Measurements from ENCODE around the gene VTI1A. TPM values are rescaled to one million over a fixed set of nuclear protein-coding genes. Genes with fewer than 3 reads are reported as not detected.
"Not testable (repeated sequence)": the region's sequence is repeated elsewhere in the genome, so short reads cannot be mapped to it uniquely, and the experiment has no call there.

The VTI1A gene
- total RNA-seq, 1 donor from 2014 or later = 28.7 TPM

GRCh38 chr10:112454910-112455779, 8.1 kb downstream of the VTI1A start:
- no peak for DNase-seq

GRCh38 chr10:112456533-112456932, 9.5 kb downstream of the VTI1A start:
- DNase-seq = no peak

- DNase-seq = no peak
Measured at GRCh38 chr10:112460366-112460765, 13.4 kb downstream of the VTI1A start.

GRCh38 chr10:112461029-112461887, 14.2 kb downstream of the VTI1A start:
- no peak for DNase-seq

- not testable (repeated sequence) for DNase-seq
Measured at GRCh38 chr10:112464074-112464473, 17.1 kb downstream of the VTI1A start.

GRCh38 chr10:112465299-112465883, 18.4 kb downstream of the VTI1A start:
- DNase-seq = no peak

- DNase-seq = no peak
Measured at GRCh38 chr10:112466802-112467201, 19.8 kb downstream of the VTI1A start.

GRCh38 chr10:112467541-112468075, 20.6 kb downstream of the VTI1A start:
- DNase-seq = no peak

GRCh38 chr10:112471878-112472487, 25.0 kb downstream of the VTI1A start:
- DNase-seq = peak; percentile 3

GRCh38 chr10:112475575-112476218, 28.7 kb downstream of the VTI1A start:
- no peak for DNase-seq

- DNase-seq = no peak
Measured at GRCh38 chr10:112481602-112482001, 34.6 kb downstream of the VTI1A start.

GRCh38 chr10:112484399-112484798, 37.4 kb downstream of the VTI1A start:
- DNase-seq = no peak

GRCh38 chr10:112487964-112488363, 40.9 kb downstream of the VTI1A start:
- no peak for DNase-seq

- peak; percentile 6 for DNase-seq
Measured at GRCh38 chr10:112490545-112490944, 43.5 kb downstream of the VTI1A start.

- DNase-seq = no peak
Measured at GRCh38 chr10:112491144-112491543, 44.1 kb downstream of the VTI1A start.

GRCh38 chr10:112492736-112493135, 45.7 kb downstream of the VTI1A start:
- no peak for DNase-seq

- DNase-seq = no peak
Measured at GRCh38 chr10:112497347-112497950, 50.4 kb downstream of the VTI1A start.

GRCh38 chr10:112498806-112499205, 51.8 kb downstream of the VTI1A start:
- no peak for DNase-seq

- not testable (repeated sequence) for DNase-seq
Measured at GRCh38 chr10:112499985-112500384, 53.0 kb downstream of the VTI1A start.

- no peak for DNase-seq
Measured at GRCh38 chr10:112502536-112502935, 55.5 kb downstream of the VTI1A start.

- DNase-seq = no peak
Measured at GRCh38 chr10:112503643-112504042, 56.6 kb downstream of the VTI1A start.
